GM12878 (cell line): Measurements from ENCODE around the gene SHB. TPM values are rescaled to one million over a fixed set of nuclear protein-coding genes. Genes with fewer than 3 reads are reported as not detected.
A peak's percentile ranks its signal among the peaks of the same experiment; 100 is the strongest.

ENCODE experiments used
- ATAC-seq: fragments of 200-7000 bp; cut with Tn5 transposase; 3 replicates; pipeline ENCODE4 v1.9.1; 2020; ENCODE audit warnings: mild to moderate bottlenecking, moderate library complexity
- BruUV-seq: library from RNA; stranded (reverse); fragments of 400-500 nt; replicated peaks from 2 replicates; lab custom pipeline; 2021; lab: Mats Ljungman, UMichigan
- CTCF ChIA-PET: fragments of 300-600 bp; sonication (Branson Sonifier 250); formaldehyde crosslinking; extraction: SDS; loops from one replicate; lab custom pipeline; 2021; ENCODE audit warnings: inconsistent platforms; lab: Yijun Ruan, JAX
- POLR2A ChIA-PET: fragments of 350-600 bp; formaldehyde crosslinking; extraction: SDS; loops from one replicate; lab custom pipeline; 2021; ENCODE audit warnings: inconsistent platforms; lab: Charles Lee
- RAD21 ChIA-PET: fragments of 300-600 bp; sonication (Branson Sonifier 250); formaldehyde crosslinking; loops from one replicate; lab custom pipeline; 2023; ENCODE audit warnings: antibody characterized with exemption; ENCODE audit not compliant: unreplicated experiment; lab: Charles Lee
- SMC1A ChIA-PET: fragments of 300-600 bp; sonication (Branson Sonifier 250); formaldehyde crosslinking; loops from one replicate; lab custom pipeline; 2023; ENCODE audit not compliant: unreplicated experiment, uncharacterized antibody; lab: Charles Lee
- DNase-seq: peaks from one replicate; pipeline ENCODE4 v3.0.0-alpha.2; 2011; ENCODE audit warnings: low read depth, low spot score
- FAIRE-seq: peaks from 3 replicates; lab custom pipeline; 2011; peaks lifted over from hg19 to GRCh38; lab: Jason Lieb, UNC
- H2AFZ ChIP-seq: 2 replicates; pipeline ENCODE4 v1.6.0; 2011; ENCODE audit warnings: low read depth, low read length, control low read depth; ENCODE audit not compliant: control insufficient read depth
- H3K27ac ChIP-seq: 2 replicates; pipeline ENCODE4 v1.5.1; 2011; ENCODE audit warnings: control low read depth; ENCODE audit not compliant: control insufficient read depth, insufficient read depth
- H3K27me3 ChIP-seq, 2 experiments: replicated peaks in 1 of 2; 2 replicates each; pipeline versions ENCODE4 v1.6.0 to v1.6.1; 2011; ENCODE audit warnings: low read length in 1 of 2; ENCODE audit not compliant: control insufficient read depth in 2 of 2, insufficient read depth in 2 of 2
- H3K36me3 ChIP-seq, 2 experiments: 2 replicates each; pipeline ENCODE4 v1.5.1; 2011; ENCODE audit warnings: low read length in 1 of 2; ENCODE audit not compliant: control insufficient read depth in 2 of 2, insufficient read depth in 2 of 2
- H3K4me1 ChIP-seq: 2 replicates; pipeline ENCODE4 v1.6.1; 2011; ENCODE audit warnings: mild to moderate bottlenecking, low read length, moderate library complexity, mixed read lengths; ENCODE audit not compliant: control insufficient read depth, insufficient read depth
- H3K4me2 ChIP-seq: 2 replicates; pipeline ENCODE4 v1.6.0; 2011; ENCODE audit warnings: control low read depth; ENCODE audit not compliant: control insufficient read depth, insufficient read depth
- H3K4me3 ChIP-seq: fragments of 200-600 bp; sonication (generic); 2 replicates; pipeline ENCODE4 v1.5.1; 2016
- H3K79me2 ChIP-seq: 2 replicates; pipeline ENCODE4 v1.6.0; 2011; ENCODE audit warnings: low read length; ENCODE audit not compliant: control insufficient read depth, insufficient read depth
- H3K9ac ChIP-seq: 2 replicates; pipeline ENCODE4 v1.8.0; 2011; ENCODE audit warnings: low read length, control low read depth, mixed read lengths; ENCODE audit not compliant: control insufficient read depth, insufficient read depth
- H3K9me3 ChIP-seq: replicated peaks from 3 replicates; pipeline ENCODE4 v1.5.1; 2011; ENCODE audit warnings: mild to moderate bottlenecking, low read length; ENCODE audit not compliant: control insufficient read depth, insufficient read depth
- H4K20me1 ChIP-seq: 2 replicates; pipeline ENCODE4 v1.6.0; 2011; ENCODE audit not compliant: control insufficient read depth, insufficient read depth
- ASH2L ChIP-seq: fragments of 300-600, 200-600 bp; sonication (generic); IDR thresholded peaks from 2 replicates; pipeline ENCODE4 v1.6.1; 2017; ENCODE audit warnings: low read depth, mild to moderate bottlenecking, borderline replicate concordance
- NR2C1 ChIP-seq: fragments of 450-650 bp; IDR thresholded peaks from 2 replicates; pipeline ENCODE4 v1.6.1; 2017; ENCODE audit warnings: antibody characterized with exemption, mild to moderate bottlenecking, moderate library complexity
- RELB ChIP-seq: fragments of 450-650 bp; IDR thresholded peaks from 2 replicates; pipeline ENCODE4 v1.6.1; 2017; ENCODE audit warnings: low read depth, mild to moderate bottlenecking, moderate library complexity
- RUNX3 ChIP-seq: IDR thresholded peaks from 2 replicates; pipeline ENCODE4 v1.6.1; 2012; ENCODE audit warnings: low read length, inconsistent platforms
- YY1 ChIP-seq: IDR thresholded peaks from 2 replicates; pipeline ENCODE4 v1.6.1; 2011; ENCODE audit warnings: low read depth, mild to moderate bottlenecking, low read length
- ZBED1 ChIP-seq: IDR thresholded peaks from 2 replicates; pipeline ENCODE4 v1.6.1; 2016; ENCODE audit warnings: borderline replicate concordance
- ZBTB11 ChIP-seq: fragments of 450-650 bp; formaldehyde crosslinking; IDR thresholded peaks from 2 replicates; pipeline ENCODE4 v1.5.0; 2022; ENCODE audit warnings: mild to moderate bottlenecking, missing genetic modification characterization
- WGBS: methylation state at CpG from one replicate; pipeline ENCODE4 v1.1.6; 2016; ENCODE audit warnings: low lambda C conversion rate; ENCODE audit not compliant: insufficient replicate concordance, insufficient coverage; ENCODE audit errors: missing lambda C conversion rate; 5-methylcytosine and 5-hydroxymethylcytosine counted together
- in situ Hi-C: fragments of 300-500 bp; cut with MboI; formaldehyde crosslinking; loops from 9 replicates; pipeline ENCODE4 v1.14.3; 2018; ENCODE audit warnings: mixed read lengths
- intact Hi-C: fragments of 100-400 bp; cut with micrococcal nuclease; formaldehyde crosslinking; loops from one replicate; pipeline ENCODE4 v1.14.2; 2022; ENCODE audit not compliant: unreplicated experiment
- polyA plus RNA-seq, 11 experiments: library from polyadenylated mRNA; depleted of rRNA in 4 of 11; unstranded in 6 of 11; stranded (reverse) in 5 of 11; fragments of >200 nt; fragmentation: Nextera tagmentation in 4 of 11; fragmentation: Illumina TruSeq in 1 of 11; extraction: Ambion mirVana in 4 of 11; extraction: Trizol in 1 of 11; gene quantifications; 1 replicate in 1 of 11; 2 replicates in 10 of 11; pipeline versions ENCODE4 v1.2.1 to v1.2.3, GENCODE V29; 2011 to 2016; ENCODE audit warnings: inconsistent platforms in 2 of 11, missing spikeins in 2 of 11, low read depth in 1 of 11
- total RNA-seq, 4 experiments: library from RNA; depleted of rRNA in 3 of 4; stranded (reverse); fragments of >200 nt in 3 of 4; fragmentation: Illumina TruSeq in 1 of 4; extraction: Trizol in 1 of 4; gene quantifications; 2 replicates each; pipeline versions ENCODE4 v1.2.1 to v1.2.3, GENCODE V29; 2013 to 2021

Gene SHB
- total and polyA plus RNA-seq, 10 of the 15 experiments (the other 5 are each of a cell fraction or from before 2014, with no cell fraction given): 0.29 to 6.2 (median 1.3) TPM

GRCh38 chr9:37965116-37965515 lies 103.9 kb downstream of the SHB start (continued):
- no peak for TF ChIP-seq NR2C1
- TF ChIP-seq, all 136 proteins: peak for 0

GRCh38 chr9:37964740-37965081 lies 104.3 kb downstream of the SHB start:
- FAIRE-seq (no peak), ATAC-seq (peak; percentile 32), DNase-seq (no peak)
- ChIA-PET CTCF (no interaction called here), RAD21 (no interaction called here), SMC1A (no interaction called here), POLR2A (no interaction called here)
- Histone ChIP-seq H3K4me1 (peaks cover 3% of the 10 kb centered on the region; the same call in 1 of the 2 replicates), H4K20me1 (no peaks in the 10 kb centered on the region), H3K9me3 (no peaks in the 10 kb centered on the region), H3K27ac (no peak overlapping the region), H3K9ac (no peak overlapping the region), H3K36me3 (no peaks in the 10 kb centered on the region)
- in situ Hi-C loops: loop anchor here (5.0 kb wide), 1 partner anchor 47 kb away; no protein-coding TSS in a partner anchor
- 27% methylated on average over 3 of the region's 5 CpGs for WGBS
- TF ChIP-seq ZBTB11: no peak
- no peak for TF ChIP-seq ASH2L
- no peak for TF ChIP-seq ZBED1
- TF ChIP-seq YY1: no peak
- TF ChIP-seq RELB: no peak
- TF ChIP-seq RUNX3: peak; percentile 42
- TF ChIP-seq, all 136 proteins: peak for 1
- H3K27me3 ChIP-seq: no peaks in the 10 kb centered on the region; a peak in 1 of 4 replicates
- no peak overlapping the region for H3K4me2 ChIP-seq
- no TSS peak for BruUV-seq
- intact Hi-C loops: no loop called here
- H2AFZ ChIP-seq: no peak overlapping the region
- H3K4me3 ChIP-seq: no peak overlapping the region
- H3K79me2 ChIP-seq: no peaks in the 10 kb centered on the region
